Ovary (tissue), 9 donors: ENCODE measurements around the gene VSIG10L. TPM values are rescaled to one million over a fixed set of nuclear protein-coding genes. Genes with fewer than 3 reads are reported as not detected.

Experiments
- DNase-seq, 5 donors: peaks; one replicate each; pipeline ENCODE4 v3.0.0-alpha.2; 2019 to 2020
- H3K27ac ChIP-seq, 2 donors: fragments of 200-600 bp; one replicate each; pipeline versions ENCODE4 v1.5.1 to v1.8.0; 2019 to 2022
- H3K27me3 ChIP-seq: fragments of 200-600 bp; one replicate; pipeline ENCODE4 v1.8.0; 2022
- H3K36me3 ChIP-seq: fragments of 200-600 bp; sonication (generic); one replicate; pipeline ENCODE4 v1.5.1; 2019
- H3K4me1 ChIP-seq: one replicate; pipeline ENCODE4 v1.8.1; 2013; ENCODE audit warnings: mild to moderate bottlenecking, moderate library complexity; ENCODE audit not compliant: insufficient read depth
- H3K4me3 ChIP-seq: fragments of 200-600 bp; sonication (generic); one replicate; pipeline ENCODE4 v1.5.1; 2017
- H3K9me3 ChIP-seq, 2 donors: fragments of 200-600 bp in 1 of 2; sonication (generic) in 1 of 2; one replicate each; pipeline versions ENCODE4 v1.5.1 to v1.8.1; 2013 to 2019; ENCODE audit warnings: mild to moderate bottlenecking in 1 of 2, moderate library complexity in 1 of 2
- EP300 ChIP-seq: sonication (generic); formaldehyde crosslinking; IDR thresholded peaks from one replicate; pipeline ENCODE4 v1.6.1; 2017; ENCODE audit warnings: antibody characterized with exemption
- POLR2A ChIP-seq: fragments of 450-650 bp; IDR thresholded peaks from one replicate; pipeline ENCODE4 v1.6.1; 2017; ENCODE audit warnings: antibody characterized with exemption, mild to moderate bottlenecking, moderate library complexity
- WGBS, 3 donors: extraction: QIAGEN DNeasy Blood & Tissue Kit in 1 of 3; methylation state at CpG; one replicate each; pipeline versions ENCODE4 v1.1.5 to v1.1.7; 2013 to 2017; 5-methylcytosine and 5-hydroxymethylcytosine counted together
- intact Hi-C, 4 donors: fragments of 100-400 bp; cut with DNase I; formaldehyde crosslinking; loops; one replicate each; pipeline versions ENCODE4 v1.11.0 to v1.15.1; 2022 to 2023
- polyA plus RNA-seq, 2 donors: library from polyadenylated mRNA; stranded (reverse); fragments of 200-250 nt in 1 of 2; fragments of 350-450 nt in 1 of 2; fragmentation: Illumina TruSeq in 1 of 2; extraction: RNeasy Lipid Tissue Mini Kit (QIAGEN cat#74804) in 1 of 2; gene quantifications; one replicate each; pipeline ENCODE4 v1.2.3, GENCODE V29; 2013 to 2014
- total RNA-seq, 7 donors: library from RNA; depleted of rRNA in 2 of 7; stranded (reverse); fragments of >200 nt in 2 of 7; fragmentation: NEBNext Ultra II Directional in 3 of 7; extraction: Animal tissue kit (Norgen Biotek cat#: 25700) in 3 of 7; gene quantifications; one replicate each; pipeline versions ENCODE4 v1.1.0 to v1.2.4, GENCODE V29; 2016 to 2023
- TF ChIP-seq, protein P1 (sequence below), 3 donors: fragments of 450-650 bp in 2 of 3; fragments of 200-600 bp in 1 of 3; IDR thresholded peaks; one replicate each; pipeline versions ENCODE4 v1.5.1 to v1.8.0; 2016 to 2022; ENCODE audit warnings: antibody characterized with exemption in 3 of 3, mild to moderate bottlenecking in 1 of 3
- donor health status: DM: no; HTN: no; CAD: no; lungs with moderate emphysema.
- donor health status: DM: no; HTN: no; CAD: no.
- donor health status: Bipolar disorder and iron deficiency.
- donor health status: DM: yes; HTN: yes; CAD: no.
- donor health status: DM: no; HTN: no; CAD: no.
- donor health status: DM: yes; HTN: yes; CAD: no.

Gene VSIG10L
- total and polyA plus RNA-seq, 9 donors, result 1.8 to 8.1 (median 5.4) TPM

DNA sequence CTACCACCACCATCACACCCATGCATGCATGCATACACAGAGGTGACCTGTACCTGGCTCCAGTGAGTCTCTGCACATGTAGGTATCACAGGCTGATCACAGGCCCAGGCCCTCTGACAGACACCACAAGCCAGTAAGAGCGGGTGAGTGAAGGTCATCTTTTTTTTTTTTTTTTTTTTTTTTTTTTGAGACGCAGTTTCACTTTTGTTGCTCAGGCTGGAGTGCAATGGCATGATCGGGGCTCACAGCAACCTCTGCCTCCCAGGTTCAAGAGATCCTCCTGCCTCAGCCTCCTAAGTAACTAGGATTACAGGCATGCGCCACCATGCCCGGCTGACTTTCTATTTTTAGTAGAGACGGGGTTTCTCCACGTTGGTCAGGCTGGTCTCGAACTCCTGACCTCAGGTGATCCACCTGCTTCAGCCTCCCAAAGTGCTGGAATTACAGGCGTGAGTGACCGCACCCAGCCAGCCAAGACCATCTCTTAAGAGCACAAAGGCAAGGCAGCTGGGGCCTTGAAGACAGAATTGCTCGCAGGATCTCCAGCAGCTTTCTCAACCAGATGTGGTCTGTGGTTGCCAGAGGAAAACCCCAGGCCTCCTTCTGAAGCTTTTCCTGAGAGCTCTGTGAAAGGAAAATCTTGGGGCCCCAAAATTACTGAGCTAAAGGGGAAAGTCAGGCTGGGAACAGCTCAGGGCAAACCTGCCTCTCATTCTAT lies 33.7 kb upstream of the VSIG10L start:
- H3K4me1 ChIP-seq, result no peaks in the 10 kb centered on the region
- intact Hi-C loops, result no loop called here
- H3K9me3 ChIP-seq, result no peaks in the 10 kb centered on the region
- TF ChIP-seq POLR2A (no peak), EP300 (no peak)
- TF ChIP-seq, protein P1, sequence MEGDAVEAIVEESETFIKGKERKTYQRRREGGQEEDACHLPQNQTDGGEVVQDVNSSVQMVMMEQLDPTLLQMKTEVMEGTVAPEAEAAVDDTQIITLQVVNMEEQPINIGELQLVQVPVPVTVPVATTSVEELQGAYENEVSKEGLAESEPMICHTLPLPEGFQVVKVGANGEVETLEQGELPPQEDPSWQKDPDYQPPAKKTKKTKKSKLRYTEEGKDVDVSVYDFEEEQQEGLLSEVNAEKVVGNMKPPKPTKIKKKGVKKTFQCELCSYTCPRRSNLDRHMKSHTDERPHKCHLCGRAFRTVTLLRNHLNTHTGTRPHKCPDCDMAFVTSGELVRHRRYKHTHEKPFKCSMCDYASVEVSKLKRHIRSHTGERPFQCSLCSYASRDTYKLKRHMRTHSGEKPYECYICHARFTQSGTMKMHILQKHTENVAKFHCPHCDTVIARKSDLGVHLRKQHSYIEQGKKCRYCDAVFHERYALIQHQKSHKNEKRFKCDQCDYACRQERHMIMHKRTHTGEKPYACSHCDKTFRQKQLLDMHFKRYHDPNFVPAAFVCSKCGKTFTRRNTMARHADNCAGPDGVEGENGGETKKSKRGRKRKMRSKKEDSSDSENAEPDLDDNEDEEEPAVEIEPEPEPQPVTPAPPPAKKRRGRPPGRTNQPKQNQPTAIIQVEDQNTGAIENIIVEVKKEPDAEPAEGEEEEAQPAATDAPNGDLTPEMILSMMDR (IDR thresholded peaks at IDR 0.05), result no peak
- no peak overlapping the region for H3K4me3 ChIP-seq
- H3K36me3 ChIP-seq, result no peaks in the 10 kb centered on the region
- H3K27me3 ChIP-seq, result no peaks in the 10 kb centered on the region
- 76 to 83% (median 80%) methylated on average over 11 of the region's 11 CpGs for WGBS, 3 donors
- no peak for DNase-seq
- no peak overlapping the region for H3K27ac ChIP-seq

DNA sequence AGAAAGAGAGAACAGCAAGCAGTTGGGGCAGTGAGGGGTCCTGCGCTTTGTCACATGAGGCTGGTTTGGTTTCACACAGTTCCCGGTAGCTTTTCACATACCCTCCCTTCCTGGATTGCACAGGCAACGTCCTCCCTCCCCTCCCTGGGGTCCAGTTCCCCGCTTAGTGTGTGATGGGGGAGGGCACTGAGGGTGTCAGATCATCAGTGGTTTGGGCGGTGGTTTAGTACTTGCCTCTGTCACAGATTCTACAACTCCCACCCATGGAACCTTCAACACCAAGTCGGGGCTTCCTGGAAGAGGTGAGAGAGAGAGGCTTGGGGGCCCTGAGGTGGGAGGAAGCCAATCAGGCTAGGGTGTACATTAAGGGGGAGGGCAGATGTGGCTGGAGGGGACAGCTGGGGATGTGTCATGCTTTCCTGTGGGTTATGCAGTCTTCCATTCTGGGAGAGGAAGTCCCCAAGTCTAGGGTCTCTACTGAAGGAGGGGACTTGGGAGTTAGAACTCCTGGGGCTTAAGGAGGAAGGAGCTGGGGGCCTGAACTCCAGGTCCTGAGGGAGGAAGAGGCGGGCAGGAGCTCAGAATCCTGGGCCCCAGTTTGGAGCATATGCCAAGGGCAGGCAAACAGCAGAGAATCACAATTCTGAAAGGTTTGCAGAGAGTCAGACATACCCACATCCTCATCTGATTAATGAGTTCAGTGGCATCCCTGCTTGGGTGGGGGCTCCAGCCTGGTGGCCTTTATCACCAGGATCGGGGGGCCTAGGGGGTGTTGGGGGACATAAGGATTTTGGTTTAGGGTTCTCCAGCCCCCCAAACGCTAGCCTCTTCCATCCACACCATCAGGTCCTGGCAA lies 30.9 kb upstream of the VSIG10L start, which contains the start of gene NKG7:
TSS of gene NKG7 (minus strand) at position 6 of the 856 bp plus-strand sequence. CDS start 119 bp downstream, outside the sequence.
- Histone ChIP-seq H3K4me3 (no peak within 1 kb of the TSS), H3K36me3 (no peaks in the 10 kb centered on the region), H3K27me3 (no peaks in the 10 kb centered on the region), H3K9me3 (no peaks in the 10 kb centered on the region), H3K4me1 (peaks cover 4% of the 10 kb centered on the region), H3K27ac (no peak within 1 kb of the TSS)
- no peak for DNase-seq
- no peak for TF ChIP-seq EP300
- no peak for TF ChIP-seq POLR2A
- TF ChIP-seq, protein P1 (IDR thresholded peaks at IDR 0.05), result no peak
- intact Hi-C loops, result no loop called here
- WGBS, 3 donors, result 34 to 39% (median 35%) methylated on average over 9 of the region's 9 CpGs

DNA sequence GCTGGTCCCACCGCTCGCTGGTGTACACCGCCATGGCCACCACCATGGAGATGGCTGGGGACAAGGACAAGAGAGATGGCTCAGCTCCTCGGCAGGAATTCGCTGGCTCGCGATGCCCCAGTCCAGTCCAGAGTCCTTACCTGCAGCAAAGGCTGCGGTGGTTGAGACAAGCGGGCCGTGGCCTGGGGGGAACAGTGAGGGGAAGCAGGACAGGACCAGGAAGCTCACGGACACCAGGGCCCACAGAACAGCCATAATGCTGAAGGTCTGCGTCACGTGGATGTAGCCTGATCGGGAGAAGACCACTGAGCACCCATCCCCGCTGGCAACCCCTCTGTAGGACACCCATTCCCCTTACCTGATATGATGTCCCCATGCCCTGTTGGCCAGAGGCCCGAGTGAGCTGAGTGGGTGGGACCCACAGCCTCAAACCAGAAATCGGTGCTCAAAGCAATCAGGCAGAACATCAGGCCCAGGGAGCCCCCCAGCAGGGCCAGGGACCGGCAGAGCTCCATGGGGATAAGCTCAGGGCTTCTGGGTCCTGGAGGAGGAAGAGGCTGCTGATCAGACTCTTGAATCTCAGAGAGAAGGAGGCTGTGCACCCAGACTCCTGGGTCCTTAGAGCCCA lies 30.2 kb upstream of the VSIG10L start:
- intact Hi-C loops, result no loop called here
- Histone ChIP-seq H3K9me3 (no peaks in the 10 kb centered on the region), H3K4me1 (peaks cover 4% of the 10 kb centered on the region), H3K36me3 (no peaks in the 10 kb centered on the region), H3K4me3 (no peak overlapping the region), H3K27me3 (no peaks in the 10 kb centered on the region), H3K27ac (no peak overlapping the region)
- TF ChIP-seq EP300 (no peak), POLR2A (no peak)
- TF ChIP-seq, protein P1 (IDR thresholded peaks at IDR 0.05), result no peak
- WGBS, 3 donors, result 77 to 82% (median 77%) methylated on average over 18 of the region's 18 CpGs
- no peak for DNase-seq

DNA sequence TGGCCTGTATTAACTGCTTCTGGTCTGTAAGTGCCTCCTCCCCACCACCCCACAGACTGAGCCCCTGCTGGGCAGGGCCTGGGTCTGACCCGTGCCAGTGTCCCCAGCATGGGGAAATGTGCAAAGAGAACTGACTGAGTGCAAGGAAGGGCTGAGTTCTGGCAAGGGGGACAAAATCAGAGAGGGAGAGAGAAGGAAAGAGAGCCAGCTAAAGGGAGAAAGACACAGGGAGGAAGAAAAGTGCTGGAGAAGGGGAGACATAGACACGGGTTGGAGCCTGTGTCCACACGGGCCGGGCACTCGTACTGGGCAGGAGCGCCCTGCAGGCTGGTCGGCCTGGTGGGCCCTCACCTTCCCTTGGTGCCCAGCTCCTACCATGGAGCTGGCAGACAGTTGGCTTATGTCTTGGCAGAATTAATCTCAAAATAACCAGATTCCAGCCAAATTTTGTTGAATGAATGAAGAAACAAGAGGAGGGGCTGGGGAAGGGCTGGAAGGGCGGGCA lies 29.3 kb upstream of the VSIG10L start:
- 62 to 72% (median 66%) methylated on average over 8 of the region's 8 CpGs for WGBS, 3 donors
- H3K27me3 ChIP-seq, result no peaks in the 10 kb centered on the region
- H3K4me3 ChIP-seq, result no peak overlapping the region
- no peaks in the 10 kb centered on the region for H3K9me3 ChIP-seq
- H3K27ac ChIP-seq, result no peak overlapping the region
- peaks cover 4% of the 10 kb centered on the region for H3K4me1 ChIP-seq
- intact Hi-C loops, result no loop called here
- TF ChIP-seq POLR2A (no peak), EP300 (no peak)
- TF ChIP-seq, protein P1 (IDR thresholded peaks at IDR 0.05), result no peak
- no peak for DNase-seq
- no peaks in the 10 kb centered on the region for H3K36me3 ChIP-seq
